Aorta (tissue), 5 donors: ENCODE results near the gene CFAP54. TPM values are rescaled to one million over a fixed set of nuclear protein-coding genes. Genes with fewer than 3 reads are reported as not detected.

Experiments
- ATAC-seq: fragments of 200-7000 bp; cut with Tn5 transposase; one replicate; pipeline ENCODE4 v1.9.1; 2022; ENCODE audit warnings: moderate library complexity; ENCODE audit not compliant: low FRiP score
- DNase-seq, 2 donors: peaks; one replicate each; pipeline ENCODE4 v3.0.0-alpha.2; 2020
- H3K27ac ChIP-seq, 2 donors: one replicate each; pipeline ENCODE4 v1.5.1; 2013; ENCODE audit warnings: low read length in 2 of 2, mild to moderate bottlenecking in 2 of 2, moderate library complexity in 2 of 2, control low read depth in 1 of 2, inconsistent platforms in 1 of 2, low read depth in 1 of 2
- H3K27me3 ChIP-seq, 2 donors: one replicate each; pipeline ENCODE4 v1.6.1; 2013; ENCODE audit warnings: control low read depth in 1 of 2, low read length in 1 of 2, mild to moderate bottlenecking in 1 of 2, moderate library complexity in 1 of 2; ENCODE audit not compliant: insufficient read depth in 2 of 2, control insufficient read depth in 1 of 2
- H3K36me3 ChIP-seq, 2 donors: one replicate each; pipeline ENCODE4 v1.6.1; 2013; ENCODE audit warnings: control low read depth in 1 of 2, low read length in 1 of 2, mild to moderate bottlenecking in 1 of 2; ENCODE audit not compliant: insufficient read depth in 2 of 2, control insufficient read depth in 1 of 2
- H3K4me1 ChIP-seq, 2 donors: one replicate each; pipeline ENCODE4 v1.6.1; 2013; ENCODE audit warnings: low read length in 2 of 2, control low read depth in 1 of 2, mild to moderate bottlenecking in 1 of 2, moderate library complexity in 1 of 2; ENCODE audit not compliant: insufficient read depth in 2 of 2, control insufficient read depth in 1 of 2
- H3K4me3 ChIP-seq, 2 donors: one replicate each; pipeline ENCODE4 v1.5.1; 2013; ENCODE audit warnings: low read length in 2 of 2, control low read depth in 1 of 2, mild to moderate bottlenecking in 1 of 2
- H3K9me3 ChIP-seq: one replicate; pipeline ENCODE4 v1.6.1; 2013; ENCODE audit warnings: mild to moderate bottlenecking, low read length; ENCODE audit not compliant: control insufficient read depth
- WGBS, 2 donors: extraction: QIAGEN DNeasy Blood & Tissue Kit; methylation state at CpG; one replicate each; pipeline ENCODE4 v1.1.7; 2013; 5-methylcytosine and 5-hydroxymethylcytosine counted together
- intact Hi-C, 2 donors: fragments of 100-400 bp; cut with DNase I; formaldehyde crosslinking; loops; one replicate each; pipeline versions ENCODE4 v1.14.2 to v1.15.0; 2022
- polyA plus RNA-seq, 2 donors: library from polyadenylated mRNA; stranded (reverse); fragments of 200-250 nt; gene quantifications; one replicate each; pipeline ENCODE4 v1.2.3, GENCODE V29; 2013
- total RNA-seq, 2 donors: library from RNA; stranded (reverse); fragmentation: NEBNext Ultra II Directional; extraction: Animal tissue kit (Norgen Biotek cat#: 25700); gene quantifications; one replicate each; pipeline ENCODE4 v1.2.1, GENCODE V29; 2021
- donor health status: healthy with polysubstance abuse.
- donor health status: Bipolar disorder and iron deficiency.
- donor health status: DM: no; HTN: no; CAD: no.
- donor health status: DM: no; HTN: no; CAD: no.
- donor health status: DM: yes; HTN: yes; CAD: no.

Gene CFAP54
- total and polyA plus RNA-seq, 4 donors = 0.15 to 2.2 (median 0.91) TPM; not detected in 1

GRCh38 chr12:96471368-96472050, 17.9 kb upstream of the CFAP54 start:
- WGBS, 2 donors = 93 to 95% methylated on average over 2 of the region's 2 CpGs
- no peak for DNase-seq
- Histone ChIP-seq H3K27me3 (peaks cover 0 to 2% of the 10 kb centered on the region in 2 donors), H3K9me3 (peaks cover 3% of the 10 kb centered on the region), H3K36me3 (no peaks in the 10 kb centered on the region), H3K4me1 (no peaks in the 10 kb centered on the region), H3K4me3 (no peak overlapping the region), H3K27ac (no peak overlapping the region)
- ATAC-seq = no peak
- intact Hi-C loops = no loop called here

GRCh38 chr12:96472384-96472783, 17.0 kb upstream of the CFAP54 start:
- H3K4me1 ChIP-seq = no peaks in the 10 kb centered on the region
- no peak overlapping the region for H3K27ac ChIP-seq
- DNase-seq (no peak), ATAC-seq (no peak)
- intact Hi-C loops = no loop called here
- H3K4me3 ChIP-seq = no peak overlapping the region
- peaks cover 3% of the 10 kb centered on the region for H3K9me3 ChIP-seq
- H3K36me3 ChIP-seq = no peaks in the 10 kb centered on the region
- peaks cover 0 to 2% of the 10 kb centered on the region in 2 donors for H3K27me3 ChIP-seq
- 69 to 75% methylated on average over 5 of the region's 5 CpGs for WGBS, 2 donors

- Histone ChIP-seq H3K4me1 (no peaks in the 10 kb centered on the region), H3K9me3 (peaks cover 3% of the 10 kb centered on the region), H3K36me3 (no peaks in the 10 kb centered on the region), H3K27ac (no peak overlapping the region), H3K27me3 (peaks cover 0 to 2% of the 10 kb centered on the region in 2 donors), H3K4me3 (no peak overlapping the region)
- ATAC-seq (no peak), DNase-seq (no peak)
- WGBS, 2 donors = 71 to 78% methylated on average over 4 of the region's 4 CpGs
- intact Hi-C loops = no loop called here
Measured at GRCh38 chr12:96473394-96474093, 15.8 kb upstream of the CFAP54 start.

- Histone ChIP-seq H3K27me3 (peaks cover 0 to 2% of the 10 kb centered on the region in 2 donors), H3K36me3 (no peaks in the 10 kb centered on the region), H3K27ac (no peak overlapping the region), H3K9me3 (peaks cover 3% of the 10 kb centered on the region), H3K4me1 (no peaks in the 10 kb centered on the region), H3K4me3 (no peak overlapping the region)
- WGBS, 2 donors = 67 to 81% methylated on average over 4 of the region's 4 CpGs
- ATAC-seq (no peak), DNase-seq (no peak)
- intact Hi-C loops = no loop called here
Measured at GRCh38 chr12:96474206-96474605, 15.2 kb upstream of the CFAP54 start.

- intact Hi-C loops = no loop called here
- DNase-seq (no peak), ATAC-seq (no peak)
- H3K36me3 ChIP-seq = no peaks in the 10 kb centered on the region
- H3K27me3 ChIP-seq = no peaks in the 10 kb centered on the region
- no peaks in the 10 kb centered on the region for H3K9me3 ChIP-seq
- no peak overlapping the region for H3K27ac ChIP-seq
- no peak overlapping the region for H3K4me3 ChIP-seq
- WGBS, 2 donors = 61% methylated on average over 3 of the region's 3 CpGs
- no peaks in the 10 kb centered on the region for H3K4me1 ChIP-seq
Measured at GRCh38 chr12:96478011-96478410, 11.4 kb upstream of the CFAP54 start.

GRCh38 chr12:96482086-96482485, 7.3 kb upstream of the CFAP54 start:
- H3K36me3 ChIP-seq = no peaks in the 10 kb centered on the region
- H3K9me3 ChIP-seq = no peaks in the 10 kb centered on the region
- no peak overlapping the region for H3K27ac ChIP-seq
- WGBS, 2 donors = 93 to 95% methylated on average over 5 of the region's 5 CpGs
- DNase-seq (no peak), ATAC-seq (no peak)
- H3K27me3 ChIP-seq = no peaks in the 10 kb centered on the region
- no peaks in the 10 kb centered on the region for H3K4me1 ChIP-seq
- H3K4me3 ChIP-seq = no peak overlapping the region
- intact Hi-C loops = loop anchor here in 1 of 2 donors (10.0 kb wide), 1 partner anchor 247 kb away; no protein-coding TSS in a partner anchor

- ATAC-seq = no peak
- intact Hi-C loops = loop anchor here in 1 of 2 donors (10.0 kb wide), 1 partner anchor 248 kb away; no protein-coding TSS in a partner anchor
- H3K27ac ChIP-seq = no peak overlapping the region
- no peaks in the 10 kb centered on the region for H3K27me3 ChIP-seq
- no peaks in the 10 kb centered on the region for H3K4me1 ChIP-seq
- H3K36me3 ChIP-seq = no peaks in the 10 kb centered on the region
- H3K4me3 ChIP-seq = no peak overlapping the region
- WGBS, 2 donors = 87 to 94% methylated on average over 2 of the region's 2 CpGs
- no peak for DNase-seq
- H3K9me3 ChIP-seq = no peaks in the 10 kb centered on the region
Measured at GRCh38 chr12:96483116-96483515, 6.3 kb upstream of the CFAP54 start.

GRCh38 chr12:96486751-96487613, 2.4 kb upstream of the CFAP54 start:
- no peaks in the 10 kb centered on the region for H3K36me3 ChIP-seq

More at GRCh38 chr12:96486751-96487613, 2.4 kb upstream of the CFAP54 start:
- Histone ChIP-seq H3K4me1 (no peaks in the 10 kb centered on the region), H3K4me3 (no peak overlapping the region), H3K27ac (no peak overlapping the region), H3K27me3 (no peaks in the 10 kb centered on the region), H3K9me3 (no peaks in the 10 kb centered on the region)
- intact Hi-C loops = loop anchor here in 1 of 2 donors (10.0 kb wide), 1 partner anchor 252 kb away; no protein-coding TSS in a partner anchor
- ATAC-seq (no peak), DNase-seq (no peak)
- WGBS, 2 donors = 92 to 93% methylated on average over 12 of the region's 12 CpGs
